SK-N-SH treated with all-trans-retinoic acid at 6 μM for 48 hours (cell line): ENCODE data around the gene MT1H.

ENCODE experiments used
- ATAC-seq: fragments of 200-7000 bp; cut with Tn5 transposase; 3 replicates; pipeline ENCODE4 v1.9.1; 2020; ENCODE audit warnings: mild to moderate bottlenecking, moderate library complexity
- ARNTL ChIP-seq: fragments of 450-650 bp; formaldehyde crosslinking; IDR thresholded peaks from 2 replicates; pipeline ENCODE4 v1.5.0; 2020; ENCODE audit warnings: low read depth, mild to moderate bottlenecking, moderate library complexity, borderline replicate concordance
- CSDC2 ChIP-seq: fragments of 250-450 bp; sonication (Bioruptor Pico); IDR thresholded peaks from 2 replicates; pipeline ENCODE4 v1.5.0; 2020; ENCODE audit warnings: mild to moderate bottlenecking, moderate library complexity
- CSRNP3 ChIP-seq: fragments of 250-450 bp; sonication (Bioruptor Pico); IDR thresholded peaks from 2 replicates; pipeline ENCODE4 v1.5.1; 2021; ENCODE audit warnings: mild to moderate bottlenecking, moderate library complexity
- ESRRG ChIP-seq: fragments of 250-450 bp; sonication (Bioruptor Pico); IDR thresholded peaks from 2 replicates; pipeline ENCODE4 v1.6.1; 2021; ENCODE audit warnings: mild to moderate bottlenecking
- GLIS3 ChIP-seq: fragments of 250-450 bp; sonication (Bioruptor Pico); IDR thresholded peaks from 2 replicates; pipeline ENCODE4 v1.5.0; 2020; ENCODE audit warnings: mild to moderate bottlenecking, moderate library complexity
- ISL1 ChIP-seq: fragments of 250-450 bp; sonication (Bioruptor Pico); IDR thresholded peaks from 2 replicates; pipeline ENCODE4 v2.1.2; 2022; ENCODE audit warnings: mild to moderate bottlenecking, moderate library complexity
- OSR1 ChIP-seq: fragments of 250-450 bp; sonication (Bioruptor Pico); IDR thresholded peaks from 2 replicates; pipeline ENCODE4 v1.8.0; 2022; ENCODE audit warnings: moderate library complexity, mild to moderate bottlenecking, inconsistent platforms
- POU6F1 ChIP-seq: fragments of 250-450 bp; sonication (Bioruptor Pico); IDR thresholded peaks from 2 replicates; pipeline ENCODE4 v1.8.0; 2021; ENCODE audit warnings: low read depth, mild to moderate bottlenecking, moderate library complexity, borderline replicate concordance
- PPARA ChIP-seq: fragments of 250-450 bp; sonication (Bioruptor Pico); IDR thresholded peaks from 2 replicates; pipeline ENCODE4 v1.5.0; 2020; ENCODE audit warnings: mild to moderate bottlenecking, borderline replicate concordance
- RARB ChIP-seq: fragments of 250-450 bp; sonication (Bioruptor Pico); IDR thresholded peaks from 2 replicates; pipeline ENCODE4 v1.8.0; 2021; ENCODE audit warnings: mild to moderate bottlenecking, moderate library complexity
- SNAI2 ChIP-seq: fragments of 250-450 bp; sonication (Bioruptor Pico); IDR thresholded peaks from 2 replicates; pipeline ENCODE4 v1.5.0; 2020; ENCODE audit warnings: mild to moderate bottlenecking, moderate library complexity
- TCF4 ChIP-seq: fragments of 250-450 bp; sonication (Bioruptor Pico); IDR thresholded peaks from 2 replicates; pipeline ENCODE4 v1.8.0; 2021; ENCODE audit warnings: mild to moderate bottlenecking, moderate library complexity, borderline replicate concordance
- TOX ChIP-seq: fragments of 250-450 bp; sonication (Bioruptor Pico); IDR thresholded peaks from 2 replicates; pipeline ENCODE4 v1.8.0; 2021; ENCODE audit warnings: mild to moderate bottlenecking, moderate library complexity, borderline replicate concordance
- TSHZ2 ChIP-seq: fragments of 250-450 bp; sonication (Bioruptor Pico); IDR thresholded peaks from 2 replicates; pipeline ENCODE4 v1.5.0; 2020; ENCODE audit warnings: mild to moderate bottlenecking, moderate library complexity
- ZFP3 ChIP-seq: fragments of 250-450 bp; sonication (Bioruptor Pico); IDR thresholded peaks from 2 replicates; pipeline ENCODE4 v1.5.0; 2020; ENCODE audit warnings: mild to moderate bottlenecking, moderate library complexity
- ZFP30 ChIP-seq: fragments of 450-650 bp; formaldehyde crosslinking; IDR thresholded peaks from 2 replicates; pipeline ENCODE4 v1.5.0; 2022; ENCODE audit warnings: mild to moderate bottlenecking, moderate library complexity
- ZNF565 ChIP-seq: fragments of 450-650 bp; formaldehyde crosslinking; conservative IDR thresholded peaks from 2 replicates; pipeline ENCODE4 v1.5.0; 2020; ENCODE audit warnings: low read depth, mild to moderate bottlenecking, moderate library complexity
- ZNF70 ChIP-seq: fragments of 450-650 bp; formaldehyde crosslinking; IDR thresholded peaks from 2 replicates; pipeline ENCODE4 v1.5.0; 2020; ENCODE audit warnings: mild to moderate bottlenecking, moderate library complexity
- ZNF8 ChIP-seq: fragments of 450-650 bp; formaldehyde crosslinking; IDR thresholded peaks from 2 replicates; pipeline ENCODE4 v1.5.0; 2020; ENCODE audit warnings: mild to moderate bottlenecking, moderate library complexity
- TF ChIP-seq, protein P1 (sequence below): fragments of 250-450 bp; sonication (Bioruptor Pico); IDR thresholded peaks from 2 replicates; pipeline ENCODE4 v1.8.0; 2020; ENCODE audit warnings: mild to moderate bottlenecking, moderate library complexity, borderline replicate concordance
- TF ChIP-seq, protein P2 (sequence below): fragments of 250-450 bp; sonication (Bioruptor Pico); IDR thresholded peaks from 2 replicates; pipeline ENCODE4 v1.5.1; 2020; ENCODE audit warnings: low read depth, mild to moderate bottlenecking, moderate library complexity

Gene MT1H

DNA sequence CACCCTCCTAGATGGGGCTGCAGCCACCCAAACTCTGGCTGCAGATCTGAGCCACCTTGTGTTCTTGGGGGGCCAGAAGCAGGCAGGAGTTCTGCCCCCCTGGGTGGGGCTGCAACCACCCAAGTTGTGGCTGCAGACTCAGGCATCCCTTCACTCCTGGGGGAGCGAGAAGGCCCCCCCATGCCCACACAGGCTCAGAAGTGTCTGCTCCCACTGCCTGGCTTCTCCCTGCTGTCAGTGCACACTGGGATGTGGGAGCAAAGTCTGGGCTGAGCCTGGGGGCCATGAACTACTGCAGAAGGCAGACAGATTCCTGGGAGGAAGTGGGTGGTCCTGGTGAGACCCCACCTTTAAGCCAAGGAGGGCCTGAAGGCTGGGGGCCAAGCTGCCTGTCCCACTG lies 25.6 kb downstream of the MT1H start:
- no peak for ATAC-seq
- TF ChIP-seq TCF4 (CRISPR knock-in tag), result no peak
- TF ChIP-seq, all 23 proteins: peak for 0

DNA sequence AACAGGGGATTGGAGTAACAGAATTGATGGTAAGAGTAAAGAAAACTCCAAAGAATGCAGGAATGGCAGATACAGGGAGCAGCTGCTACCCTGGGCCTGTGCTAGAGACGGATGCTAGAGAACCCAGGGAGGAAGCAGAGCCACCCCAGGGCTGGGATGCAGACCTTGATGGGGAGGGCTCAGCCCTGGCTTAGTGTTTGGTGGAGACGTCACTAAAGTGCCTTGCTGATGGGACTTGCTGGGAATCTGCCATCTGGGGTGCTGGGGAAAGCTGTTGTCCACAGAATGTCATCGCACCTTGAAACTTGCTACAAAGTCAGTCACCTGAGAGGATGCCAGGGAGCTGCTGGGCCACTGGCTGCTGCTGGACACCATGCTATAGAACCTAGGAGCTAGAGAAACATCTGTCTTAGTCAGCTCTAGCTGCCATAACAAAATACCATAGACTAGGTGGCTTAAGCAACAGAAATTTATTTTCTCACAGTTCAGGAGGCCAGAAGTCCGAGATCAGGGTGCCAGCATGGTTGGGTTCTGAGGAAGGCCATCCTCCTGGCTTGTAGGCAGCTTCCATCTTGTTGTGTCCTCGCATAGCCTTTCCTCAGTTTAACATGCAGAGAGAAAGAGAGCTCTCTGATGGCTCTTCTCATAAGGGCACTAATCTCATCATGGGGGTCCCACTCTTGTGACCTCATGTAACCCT lies 28.0 kb downstream of the MT1H start:
- TF ChIP-seq POU6F1, result no peak
- no peak for TF ChIP-seq CSRNP3
- TF ChIP-seq ZFP3 (CRISPR knock-in tag), result no peak
- TF ChIP-seq TCF4 (CRISPR knock-in tag), result no peak
- TF ChIP-seq ESRRG (CRISPR knock-in tag), result no peak
- TF ChIP-seq CSDC2 (CRISPR knock-in tag), result no peak
- TF ChIP-seq OSR1 (CRISPR knock-in tag), result no peak
- TF ChIP-seq ZFP30, result no peak
- no peak for TF ChIP-seq TSHZ2
- TF ChIP-seq, protein P1, sequence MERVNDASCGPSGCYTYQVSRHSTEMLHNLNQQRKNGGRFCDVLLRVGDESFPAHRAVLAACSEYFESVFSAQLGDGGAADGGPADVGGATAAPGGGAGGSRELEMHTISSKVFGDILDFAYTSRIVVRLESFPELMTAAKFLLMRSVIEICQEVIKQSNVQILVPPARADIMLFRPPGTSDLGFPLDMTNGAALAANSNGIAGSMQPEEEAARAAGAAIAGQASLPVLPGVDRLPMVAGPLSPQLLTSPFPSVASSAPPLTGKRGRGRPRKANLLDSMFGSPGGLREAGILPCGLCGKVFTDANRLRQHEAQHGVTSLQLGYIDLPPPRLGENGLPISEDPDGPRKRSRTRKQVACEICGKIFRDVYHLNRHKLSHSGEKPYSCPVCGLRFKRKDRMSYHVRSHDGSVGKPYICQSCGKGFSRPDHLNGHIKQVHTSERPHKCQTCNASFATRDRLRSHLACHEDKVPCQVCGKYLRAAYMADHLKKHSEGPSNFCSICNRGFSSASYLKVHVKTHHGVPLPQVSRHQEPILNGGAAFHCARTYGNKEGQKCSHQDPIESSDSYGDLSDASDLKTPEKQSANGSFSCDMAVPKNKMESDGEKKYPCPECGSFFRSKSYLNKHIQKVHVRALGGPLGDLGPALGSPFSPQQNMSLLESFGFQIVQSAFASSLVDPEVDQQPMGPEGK, result no peak
- TF ChIP-seq, protein P2, sequence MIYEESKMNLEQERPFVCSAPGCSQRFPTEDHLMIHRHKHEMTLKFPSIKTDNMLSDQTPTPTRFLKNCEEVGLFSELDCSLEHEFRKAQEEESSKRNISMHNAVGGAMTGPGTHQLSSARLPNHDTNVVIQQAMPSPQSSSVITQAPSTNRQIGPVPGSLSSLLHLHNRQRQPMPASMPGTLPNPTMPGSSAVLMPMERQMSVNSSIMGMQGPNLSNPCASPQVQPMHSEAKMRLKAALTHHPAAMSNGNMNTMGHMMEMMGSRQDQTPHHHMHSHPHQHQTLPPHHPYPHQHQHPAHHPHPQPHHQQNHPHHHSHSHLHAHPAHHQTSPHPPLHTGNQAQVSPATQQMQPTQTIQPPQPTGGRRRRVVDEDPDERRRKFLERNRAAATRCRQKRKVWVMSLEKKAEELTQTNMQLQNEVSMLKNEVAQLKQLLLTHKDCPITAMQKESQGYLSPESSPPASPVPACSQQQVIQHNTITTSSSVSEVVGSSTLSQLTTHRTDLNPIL (CRISPR knock-in tag), result no peak
- TF ChIP-seq ZNF8 (CRISPR knock-in tag), result no peak
- no peak for TF ChIP-seq GLIS3
- no peak for TF ChIP-seq RARB (CRISPR knock-in tag)
- TF ChIP-seq ZNF565 (CRISPR knock-in tag), result no peak
- TF ChIP-seq TOX (CRISPR knock-in tag), result no peak
- no peak for TF ChIP-seq ISL1
- TF ChIP-seq PPARA (CRISPR knock-in tag), result no peak
- TF ChIP-seq SNAI2 (CRISPR knock-in tag), result no peak
- TF ChIP-seq ARNTL (CRISPR knock-in tag), result no peak
- ATAC-seq, result no peak

DNA sequence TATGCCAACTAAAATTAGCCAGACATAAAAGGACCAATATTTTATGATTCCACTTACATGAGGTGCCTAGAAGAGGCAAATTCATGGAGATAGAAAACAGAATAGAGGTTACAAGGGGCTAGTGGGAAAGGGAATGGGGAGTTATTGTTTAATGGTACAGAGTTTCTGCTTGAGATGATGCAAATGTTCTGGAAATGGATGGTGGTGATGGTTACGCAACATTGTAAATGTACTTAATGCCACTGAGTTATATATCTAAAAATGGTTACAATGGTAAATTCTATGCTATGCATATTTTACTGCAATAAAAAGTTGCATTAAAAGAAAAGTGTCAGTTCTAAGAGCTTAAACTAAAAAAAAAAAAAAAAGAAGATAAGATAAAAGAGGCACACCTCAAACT lies 30.6 kb downstream of the MT1H start:
- ATAC-seq, result no peak
- TF ChIP-seq ZNF565 (CRISPR knock-in tag) (no peak), ZFP30 (no peak), CSDC2 (CRISPR knock-in tag) (no peak), ZNF70 (no peak), ZFP3 (CRISPR knock-in tag) (no peak), TSHZ2 (no peak)
- TF ChIP-seq, protein P1, result no peak
